HepG2 (cell line): ENCODE results near the gene WNT6.

Experiments
- CREM ChIP-seq, 2 experiments: sonication (generic) in 1 of 2; formaldehyde crosslinking in 1 of 2; IDR thresholded peaks; 2 replicates each; pipeline versions ENCODE4 v1.4.0 to v1.6.1; 2016 to 2020; ENCODE audit warnings: antibody characterized with exemption in 1 of 2, mild to moderate bottlenecking in 1 of 2, missing genetic modification reagents in 1 of 2
- CTCF ChIP-seq: sonication (generic); formaldehyde crosslinking; IDR thresholded peaks from 2 replicates; pipeline ENCODE4 v1.5.0; 2020; ENCODE audit warnings: mild to moderate bottlenecking, missing genetic modification reagents, moderate library complexity
- EED ChIP-seq: sonication (generic); formaldehyde crosslinking; IDR thresholded peaks from 2 replicates; pipeline ENCODE4 v1.5.0; 2020; ENCODE audit warnings: mild to moderate bottlenecking, missing genetic modification reagents
- ELF1 ChIP-seq: sonication (generic); formaldehyde crosslinking; IDR thresholded peaks from 2 replicates; pipeline ENCODE4 v1.4.0; 2020; ENCODE audit warnings: missing genetic modification reagents
- GABPB1 ChIP-seq: IDR thresholded peaks from 2 replicates; pipeline ENCODE4 v1.6.1; 2016; ENCODE audit warnings: mild to moderate bottlenecking, missing genetic modification reagents, moderate library complexity, missing compliant biosample characterization
- GZF1 ChIP-seq: sonication (generic); formaldehyde crosslinking; IDR thresholded peaks from 2 replicates; pipeline ENCODE4 v1.5.1; 2020; ENCODE audit warnings: mild to moderate bottlenecking, missing genetic modification reagents
- NFYC ChIP-seq: IDR thresholded peaks from 2 replicates; pipeline ENCODE4 v1.6.1; 2016; ENCODE audit warnings: missing genetic modification reagents, missing compliant biosample characterization
- NR3C1 ChIP-seq: sonication (generic); formaldehyde crosslinking; IDR thresholded peaks from 2 replicates; pipeline ENCODE4 v1.4.0; 2020; ENCODE audit warnings: missing genetic modification reagents
- PATZ1 ChIP-seq: sonication (generic); formaldehyde crosslinking; IDR thresholded peaks from 2 replicates; pipeline ENCODE4 v1.4.0; 2020; ENCODE audit warnings: missing genetic modification reagents
- POLR2A ChIP-seq, 2 experiments: IDR thresholded peaks; 2 replicates each; pipeline ENCODE4 v1.6.1; 2011; ENCODE audit warnings: low read depth in 2 of 2, low read length in 2 of 2, mild to moderate bottlenecking in 1 of 2, moderate library complexity in 1 of 2; ENCODE audit not compliant: insufficient read depth in 1 of 2
- PRDM15 ChIP-seq: sonication (generic); formaldehyde crosslinking; IDR thresholded peaks from 2 replicates; pipeline ENCODE4 v1.4.0; 2020; ENCODE audit warnings: missing genetic modification reagents
- TP53 ChIP-seq: sonication (generic); formaldehyde crosslinking; conservative IDR thresholded peaks from 2 replicates; pipeline ENCODE4 v1.4.0; 2020; ENCODE audit warnings: missing genetic modification reagents
- ZFAT ChIP-seq: sonication (generic); formaldehyde crosslinking; conservative IDR thresholded peaks from 2 replicates; pipeline ENCODE4 v1.8.1; 2023; ENCODE audit warnings: missing genetic modification reagents, inconsistent platforms
- ZMYM4 ChIP-seq: sonication (generic); formaldehyde crosslinking; IDR thresholded peaks from 2 replicates; pipeline ENCODE4 v1.8.1; 2023; ENCODE audit warnings: mild to moderate bottlenecking, missing genetic modification reagents

- TF ChIP-seq GABPB1 (CRISPR knock-in tag), result no peak
- no peak for TF ChIP-seq PRDM15 (CRISPR knock-in tag)
- TF ChIP-seq PATZ1 (CRISPR knock-in tag), result no peak
- no peak for TF ChIP-seq CREM (IDR thresholded peaks at IDR 0.05)
- TF ChIP-seq CREM (CRISPR knock-in tag; IDR thresholded peaks at IDR 0.05), result no peak
- no peak for TF ChIP-seq ZFAT (CRISPR knock-in tag)
- no peak for TF ChIP-seq ZMYM4 (CRISPR knock-in tag)
- no peak for TF ChIP-seq EED (CRISPR knock-in tag)
- TF ChIP-seq GZF1 (CRISPR knock-in tag), result no peak
- TF ChIP-seq CTCF (CRISPR knock-in tag), result no peak
- no peak for TF ChIP-seq NR3C1 (CRISPR knock-in tag)
- no peak for TF ChIP-seq POLR2A (IDR thresholded peaks at IDR 0.05; ENCODE audit: insufficient read depth in 1 of 2, low read depth in 2 of 2, low read length in 2 of 2)
- no peak for TF ChIP-seq NFYC (CRISPR knock-in tag)
- TF ChIP-seq ELF1 (CRISPR knock-in tag), result no peak
- no peak for TF ChIP-seq TP53
Measured at GRCh38 chr2:218894880-218895157, 35.2 kb downstream of the WNT6 start.
